ENCODE results near the gene TCF21. TPM values are rescaled to one million over a fixed set of nuclear protein-coding genes. Genes with fewer than 3 reads are reported as not detected.

The TCF21 gene
- total and polyA plus RNA-seq, 2 experiments from 2014 or later: 0.17 to 0.19 TPM

DNA sequence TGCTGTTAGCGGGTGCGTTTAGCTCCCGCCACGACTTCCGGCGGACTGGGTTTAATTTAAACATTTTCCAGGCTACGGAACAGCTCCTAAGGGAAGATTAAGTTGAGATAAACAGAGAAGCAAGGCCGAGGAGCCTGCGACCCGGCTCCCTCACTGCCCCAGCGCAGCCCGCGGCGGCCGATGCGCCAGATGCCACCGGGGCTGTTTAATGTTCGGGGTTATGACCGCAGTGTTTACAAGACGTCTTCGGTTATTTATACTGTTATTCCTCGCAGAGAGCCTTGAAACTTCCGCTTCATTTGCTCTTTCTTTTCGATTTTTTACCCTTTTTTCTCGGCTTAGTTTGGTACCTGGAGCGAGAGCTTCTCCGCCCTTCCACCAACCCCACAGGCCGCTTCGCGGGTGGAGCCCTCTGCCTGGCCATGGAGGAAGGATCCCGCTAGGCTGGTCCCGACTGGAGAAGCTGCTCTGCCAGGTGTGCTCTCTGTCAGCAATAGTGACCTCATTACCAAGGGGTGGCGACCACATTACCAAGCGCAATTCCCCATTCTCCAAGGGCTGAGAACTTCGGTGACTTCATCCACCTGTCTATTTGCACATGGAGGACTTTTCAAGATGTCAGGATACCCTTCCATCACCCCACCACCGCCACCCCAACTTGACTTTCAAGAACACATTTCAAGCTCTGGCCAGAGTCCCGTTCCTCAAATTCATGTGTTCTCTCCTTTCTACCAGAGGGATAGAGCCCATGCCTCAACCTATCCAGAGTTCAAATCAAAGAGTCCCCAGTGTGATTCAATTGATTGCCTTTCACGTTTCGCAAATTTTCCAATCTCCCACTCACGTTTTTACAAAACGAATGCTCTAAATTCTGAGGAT lies 4.1 kb downstream of the TCF21 start (continued):
- TF ChIP-seq, protein P1, sequence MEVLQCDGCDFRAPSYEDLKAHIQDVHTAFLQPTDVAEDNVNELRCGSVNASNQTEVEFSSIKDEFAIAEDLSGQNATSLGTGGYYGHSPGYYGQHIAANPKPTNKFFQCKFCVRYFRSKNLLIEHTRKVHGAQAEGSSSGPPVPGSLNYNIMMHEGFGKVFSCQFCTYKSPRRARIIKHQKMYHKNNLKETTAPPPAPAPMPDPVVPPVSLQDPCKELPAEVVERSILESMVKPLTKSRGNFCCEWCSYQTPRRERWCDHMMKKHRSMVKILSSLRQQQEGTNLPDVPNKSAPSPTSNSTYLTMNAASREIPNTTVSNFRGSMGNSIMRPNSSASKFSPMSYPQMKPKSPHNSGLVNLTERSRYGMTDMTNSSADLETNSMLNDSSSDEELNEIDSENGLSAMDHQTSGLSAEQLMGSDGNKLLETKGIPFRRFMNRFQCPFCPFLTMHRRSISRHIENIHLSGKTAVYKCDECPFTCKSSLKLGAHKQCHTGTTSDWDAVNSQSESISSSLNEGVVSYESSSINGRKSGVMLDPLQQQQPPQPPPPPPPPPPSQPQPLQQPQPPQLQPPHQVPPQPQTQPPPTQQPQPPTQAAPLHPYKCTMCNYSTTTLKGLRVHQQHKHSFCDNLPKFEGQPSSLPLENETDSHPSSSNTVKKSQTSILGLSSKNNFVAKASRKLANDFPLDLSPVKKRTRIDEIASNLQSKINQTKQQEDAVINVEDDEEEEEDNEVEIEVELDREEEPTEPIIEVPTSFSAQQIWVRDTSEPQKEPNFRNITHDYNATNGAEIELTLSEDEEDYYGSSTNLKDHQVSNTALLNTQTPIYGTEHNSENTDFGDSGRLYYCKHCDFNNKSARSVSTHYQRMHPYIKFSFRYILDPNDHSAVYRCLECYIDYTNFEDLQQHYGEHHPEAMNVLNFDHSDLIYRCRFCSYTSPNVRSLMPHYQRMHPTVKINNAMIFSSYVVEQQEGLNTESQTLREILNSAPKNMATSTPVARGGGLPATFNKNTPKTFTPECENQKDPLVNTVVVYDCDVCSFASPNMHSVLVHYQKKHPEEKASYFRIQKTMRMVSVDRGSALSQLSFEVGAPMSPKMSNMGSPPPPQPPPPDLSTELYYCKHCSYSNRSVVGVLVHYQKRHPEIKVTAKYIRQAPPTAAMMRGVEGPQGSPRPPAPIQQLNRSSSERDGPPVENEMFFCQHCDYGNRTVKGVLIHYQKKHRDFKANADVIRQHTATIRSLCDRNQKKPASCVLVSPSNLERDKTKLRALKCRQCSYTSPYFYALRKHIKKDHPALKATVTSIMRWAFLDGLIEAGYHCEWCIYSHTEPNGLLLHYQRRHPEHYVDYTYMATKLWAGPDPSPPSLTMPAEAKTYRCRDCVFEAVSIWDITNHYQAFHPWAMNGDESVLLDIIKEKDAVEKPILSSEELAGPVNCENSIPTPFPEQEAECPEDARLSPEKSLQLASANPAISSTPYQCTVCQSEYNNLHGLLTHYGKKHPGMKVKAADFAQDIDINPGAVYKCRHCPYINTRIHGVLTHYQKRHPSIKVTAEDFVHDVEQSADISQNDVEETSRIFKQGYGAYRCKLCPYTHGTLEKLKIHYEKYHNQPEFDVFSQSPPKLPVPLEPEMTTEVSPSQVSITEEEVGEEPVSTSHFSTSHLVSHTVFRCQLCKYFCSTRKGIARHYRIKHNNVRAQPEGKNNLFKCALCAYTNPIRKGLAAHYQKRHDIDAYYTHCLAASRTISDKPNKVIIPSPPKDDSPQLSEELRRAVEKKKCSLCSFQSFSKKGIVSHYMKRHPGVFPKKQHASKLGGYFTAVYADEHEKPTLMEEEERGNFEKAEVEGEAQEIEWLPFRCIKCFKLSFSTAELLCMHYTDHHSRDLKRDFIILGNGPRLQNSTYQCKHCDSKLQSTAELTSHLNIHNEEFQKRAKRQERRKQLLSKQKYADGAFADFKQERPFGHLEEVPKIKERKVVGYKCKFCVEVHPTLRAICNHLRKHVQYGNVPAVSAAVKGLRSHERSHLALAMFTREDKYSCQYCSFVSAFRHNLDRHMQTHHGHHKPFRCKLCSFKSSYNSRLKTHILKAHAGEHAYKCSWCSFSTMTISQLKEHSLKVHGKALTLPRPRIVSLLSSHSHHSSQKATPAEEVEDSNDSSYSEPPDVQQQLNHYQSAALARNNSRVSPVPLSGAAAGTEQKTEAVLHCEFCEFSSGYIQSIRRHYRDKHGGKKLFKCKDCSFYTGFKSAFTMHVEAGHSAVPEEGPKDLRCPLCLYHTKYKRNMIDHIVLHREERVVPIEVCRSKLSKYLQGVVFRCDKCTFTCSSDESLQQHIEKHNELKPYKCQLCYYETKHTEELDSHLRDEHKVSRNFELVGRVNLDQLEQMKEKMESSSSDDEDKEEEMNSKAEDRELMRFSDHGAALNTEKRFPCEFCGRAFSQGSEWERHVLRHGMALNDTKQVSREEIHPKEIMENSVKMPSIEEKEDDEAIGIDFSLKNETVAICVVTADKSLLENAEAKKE (CRISPR knock-in tag; IDR thresholded peaks at IDR 0.05): no peak
- TF ChIP-seq STAT1 (IDR thresholded peaks at IDR 0.05; ENCODE audit: unreplicated experiment) (no peak), POLR2AphosphoS5 (IDR thresholded peaks at IDR 0.05; ENCODE audit: low read depth) (no peak), NANOG (IDR thresholded peaks at IDR 0.05; ENCODE audit: borderline replicate concordance) (no peak)
- TF ChIP-seq, protein P2, sequence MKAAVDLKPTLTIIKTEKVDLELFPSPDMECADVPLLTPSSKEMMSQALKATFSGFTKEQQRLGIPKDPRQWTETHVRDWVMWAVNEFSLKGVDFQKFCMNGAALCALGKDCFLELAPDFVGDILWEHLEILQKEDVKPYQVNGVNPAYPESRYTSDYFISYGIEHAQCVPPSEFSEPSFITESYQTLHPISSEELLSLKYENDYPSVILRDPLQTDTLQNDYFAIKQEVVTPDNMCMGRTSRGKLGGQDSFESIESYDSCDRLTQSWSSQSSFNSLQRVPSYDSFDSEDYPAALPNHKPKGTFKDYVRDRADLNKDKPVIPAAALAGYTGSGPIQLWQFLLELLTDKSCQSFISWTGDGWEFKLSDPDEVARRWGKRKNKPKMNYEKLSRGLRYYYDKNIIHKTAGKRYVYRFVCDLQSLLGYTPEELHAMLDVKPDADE (IDR thresholded peaks at IDR 0.05): no peak

DNA sequence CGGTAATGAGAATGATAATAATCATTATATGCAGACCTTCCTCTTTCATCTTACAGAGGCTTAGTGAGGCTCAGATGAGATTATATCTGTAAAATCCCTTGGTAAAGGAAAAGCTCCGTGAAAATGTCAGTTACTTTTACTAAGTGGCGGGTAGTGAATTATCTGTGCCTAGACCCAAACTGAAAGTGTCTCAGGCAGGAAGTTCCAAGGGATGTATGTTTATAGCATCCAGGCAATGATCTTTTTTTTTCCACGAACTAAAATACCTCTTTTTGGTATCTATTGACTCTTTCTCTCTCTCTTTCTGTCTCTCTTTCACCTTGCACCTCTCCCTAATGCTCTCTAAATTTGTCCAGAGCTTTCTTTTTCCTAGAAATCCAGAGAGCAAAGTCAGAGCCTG lies 5.0 kb downstream of the TCF21 start:
- Histone ChIP-seq H3K4me1 (ENCODE audit: insufficient read depth) (peaks cover 57% of the 10 kb centered on the region), H3F3A (replicated peaks; ENCODE audit: low read depth) (peaks cover 10% of the 10 kb centered on the region; the same call in 1 of the 2 replicates), H3K79me2 (replicated peaks; ENCODE audit: insufficient read depth) (no peaks in the 10 kb centered on the region), H2AFZ (no peak overlapping the region), H4K20me1 (replicated peaks; ENCODE audit: insufficient read depth) (no peaks in the 10 kb centered on the region), H3K36me3 (ENCODE audit: insufficient read depth) (no peaks in the 10 kb centered on the region; the same call in 1 of the 2 replicates), H3K27me3 (ENCODE audit: insufficient read depth) (peaks cover 100% of the 10 kb centered on the region), H3K9me2 (ENCODE audit: insufficient read depth) (no peaks in the 10 kb centered on the region), H3K4me2 (no peak overlapping the region), H3K4me3 (no peak overlapping the region), H3K27ac (ENCODE audit: low read depth) (no peak overlapping the region)
- Mint-ChIP-seq H3K27ac (no peak overlapping the region), H3K36me3 (ENCODE audit: low read depth) (no peaks in the 10 kb centered on the region), H3K4me3 (no peak overlapping the region), H3K27me3 (ENCODE audit: insufficient read depth, low read depth, poor library complexity) (peaks cover 85% of the 10 kb centered on the region), H3K4me1 (peaks cover 48% of the 10 kb centered on the region), H3K9me3 (no peaks in the 10 kb centered on the region; the same call in 2 of the 3 replicates)
- DNase-seq (ENCODE audit: low spot score): no peak
- ATAC-seq: no peak
- TF ChIP-seq NANOG (IDR thresholded peaks at IDR 0.05; ENCODE audit: borderline replicate concordance) (no peak), ZNF331 (CRISPR knock-in tag; IDR thresholded peaks at IDR 0.05; ENCODE audit: low read depth) (no peak), ZNF114 (CRISPR knock-in tag; IDR thresholded peaks at IDR 0.05) (no peak), STAT1 (IDR thresholded peaks at IDR 0.05; ENCODE audit: unreplicated experiment) (no peak), JUNB (IDR thresholded peaks at IDR 0.05; ENCODE audit: unreplicated experiment) (no peak), POLR2AphosphoS5 (IDR thresholded peaks at IDR 0.05; ENCODE audit: low read depth) (no peak)

Measured in GM23338 (cell line).